GM12864 (cell line): Measurements from ENCODE around the gene PTK6.

Source experiments
- DNase-seq: peaks from one replicate; pipeline ENCODE4 v3.0.0-alpha.2; 2011; ENCODE audit warnings: low read depth
- H3K4me3 ChIP-seq: 2 replicates; pipeline ENCODE4 v1.5.1; 2011; ENCODE audit warnings: mild to moderate bottlenecking, low read depth, low read length, control low read depth
- TF ChIP-seq, protein P1 (sequence below): IDR thresholded peaks from 2 replicates; pipeline ENCODE4 v1.5.1; 2011; ENCODE audit warnings: low read depth, mild to moderate bottlenecking, moderate library complexity, low read length, control low read depth, inconsistent platforms; ENCODE audit errors: missing control alignments

The PTK6 gene

DNA sequence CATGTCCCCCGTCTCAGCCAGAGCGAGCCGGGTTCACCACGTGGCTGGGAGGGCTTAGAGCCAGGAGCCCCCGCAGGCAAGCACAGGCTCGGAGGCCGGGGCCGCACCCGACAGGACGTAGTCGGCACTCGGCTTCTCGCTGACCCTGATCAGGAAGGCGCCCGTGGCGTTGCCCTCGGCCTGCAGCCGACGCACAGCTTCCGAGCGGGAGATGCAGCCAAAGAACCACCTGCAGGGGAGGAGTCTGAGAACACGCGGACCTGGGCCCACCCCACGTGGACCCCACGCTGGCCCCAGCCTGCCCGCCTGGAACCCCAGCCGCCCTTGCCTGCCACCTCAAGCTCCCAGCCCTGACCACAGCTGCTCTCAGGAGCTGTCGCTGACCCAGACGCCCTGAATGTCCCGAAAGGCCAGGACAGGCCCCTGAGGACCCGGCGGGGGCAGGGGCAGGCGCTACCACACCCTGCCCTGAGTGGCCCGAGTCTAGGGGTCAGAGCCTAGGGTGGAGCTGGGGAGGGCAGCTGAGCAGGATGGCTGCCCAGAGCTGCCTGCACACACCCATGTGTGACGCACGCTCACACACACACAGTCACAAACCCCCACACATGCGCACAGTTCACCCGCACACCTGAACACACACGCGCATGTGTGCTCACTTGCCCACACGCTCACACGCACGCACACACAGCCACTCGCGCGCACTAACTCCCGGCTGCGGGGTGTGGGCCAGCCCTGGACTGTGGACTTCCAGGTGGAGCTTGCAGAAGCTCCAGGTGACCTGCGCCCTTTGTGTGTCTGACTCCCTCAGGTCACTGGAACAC lies 2.1 kb downstream of the PTK6 start:
- H3K4me3 ChIP-seq: no peak overlapping the region
- DNase-seq: no peak
- TF ChIP-seq, protein P1, sequence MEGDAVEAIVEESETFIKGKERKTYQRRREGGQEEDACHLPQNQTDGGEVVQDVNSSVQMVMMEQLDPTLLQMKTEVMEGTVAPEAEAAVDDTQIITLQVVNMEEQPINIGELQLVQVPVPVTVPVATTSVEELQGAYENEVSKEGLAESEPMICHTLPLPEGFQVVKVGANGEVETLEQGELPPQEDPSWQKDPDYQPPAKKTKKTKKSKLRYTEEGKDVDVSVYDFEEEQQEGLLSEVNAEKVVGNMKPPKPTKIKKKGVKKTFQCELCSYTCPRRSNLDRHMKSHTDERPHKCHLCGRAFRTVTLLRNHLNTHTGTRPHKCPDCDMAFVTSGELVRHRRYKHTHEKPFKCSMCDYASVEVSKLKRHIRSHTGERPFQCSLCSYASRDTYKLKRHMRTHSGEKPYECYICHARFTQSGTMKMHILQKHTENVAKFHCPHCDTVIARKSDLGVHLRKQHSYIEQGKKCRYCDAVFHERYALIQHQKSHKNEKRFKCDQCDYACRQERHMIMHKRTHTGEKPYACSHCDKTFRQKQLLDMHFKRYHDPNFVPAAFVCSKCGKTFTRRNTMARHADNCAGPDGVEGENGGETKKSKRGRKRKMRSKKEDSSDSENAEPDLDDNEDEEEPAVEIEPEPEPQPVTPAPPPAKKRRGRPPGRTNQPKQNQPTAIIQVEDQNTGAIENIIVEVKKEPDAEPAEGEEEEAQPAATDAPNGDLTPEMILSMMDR: no peak

DNA sequence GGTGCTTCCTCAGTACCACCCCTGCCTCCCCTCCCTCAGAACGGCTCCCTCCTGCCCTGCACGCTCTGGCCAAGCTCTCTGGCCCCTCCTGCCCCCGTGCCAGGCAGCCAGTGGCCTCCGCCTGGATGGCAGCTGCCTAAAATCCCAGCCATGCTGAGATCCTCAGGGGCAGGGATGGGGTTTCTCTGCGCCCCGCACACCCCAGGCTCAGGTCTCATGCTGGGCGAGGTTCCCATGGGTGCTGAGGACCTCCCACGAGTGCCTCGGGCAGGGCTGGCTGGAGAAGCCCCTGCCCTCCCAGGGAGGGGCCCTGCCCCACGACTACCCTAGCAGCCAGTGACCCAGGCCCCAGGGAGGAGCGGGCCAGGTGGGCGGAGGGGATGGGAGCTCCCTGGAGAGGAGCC lies 2.7 kb downstream of the PTK6 start:
- TF ChIP-seq, protein P1: no peak
- H3K4me3 ChIP-seq: no peak overlapping the region
- DNase-seq: no peak

DNA sequence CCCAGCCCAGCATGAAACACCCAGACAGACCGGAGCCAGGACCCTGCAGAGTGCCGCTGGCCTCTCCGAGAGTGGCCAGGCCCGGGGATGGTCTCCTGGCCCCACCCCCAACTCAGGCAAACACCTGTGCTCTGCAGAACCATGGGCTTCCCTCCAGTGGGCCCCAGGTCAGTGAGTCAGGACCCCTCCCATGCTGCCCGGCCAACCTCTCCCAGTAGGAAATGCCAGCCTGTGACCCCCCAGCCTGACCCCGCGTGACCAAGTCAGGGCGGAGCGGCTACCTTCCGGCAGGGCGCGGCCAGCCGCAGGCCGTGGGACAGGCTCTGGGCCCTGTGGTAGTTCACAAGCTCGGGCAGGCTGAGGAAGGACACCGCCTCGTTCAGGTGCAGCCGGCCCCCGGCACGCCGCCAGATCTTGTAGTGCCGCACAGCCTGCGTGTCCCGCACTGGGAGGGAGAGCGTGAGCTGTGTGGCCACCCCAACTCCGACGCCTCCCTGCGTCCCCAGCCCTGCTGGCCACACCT lies 3.2 kb downstream of the PTK6 start:
- TF ChIP-seq, protein P1: no peak
- H3K4me3 ChIP-seq: no peak overlapping the region

DNA sequence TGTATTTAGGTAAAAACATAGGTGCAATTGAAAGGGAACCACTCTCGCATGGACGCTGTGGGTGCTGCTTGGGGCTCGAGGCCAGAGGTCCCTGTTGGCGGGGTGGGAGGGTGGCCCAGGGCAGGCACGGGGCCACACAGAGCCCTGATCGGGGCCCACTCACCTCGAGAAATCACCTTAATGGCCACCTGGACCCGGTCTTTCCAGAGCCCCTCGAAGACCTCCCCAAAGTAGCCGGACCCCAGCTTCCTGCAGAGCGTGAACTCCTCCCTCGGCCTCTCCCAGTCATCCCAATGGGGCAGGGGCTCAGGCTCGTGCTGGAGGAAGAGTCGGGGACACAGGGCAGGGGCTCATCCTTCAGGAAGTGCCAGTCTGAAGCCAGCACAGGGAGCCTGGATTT lies 3.8 kb downstream of the PTK6 start:
- no peak for DNase-seq
- no peak overlapping the region for H3K4me3 ChIP-seq
- TF ChIP-seq, protein P1: no peak

More for the DNA sequence above, 3.2 kb downstream of the PTK6 start:
- no peak for DNase-seq

DNA sequence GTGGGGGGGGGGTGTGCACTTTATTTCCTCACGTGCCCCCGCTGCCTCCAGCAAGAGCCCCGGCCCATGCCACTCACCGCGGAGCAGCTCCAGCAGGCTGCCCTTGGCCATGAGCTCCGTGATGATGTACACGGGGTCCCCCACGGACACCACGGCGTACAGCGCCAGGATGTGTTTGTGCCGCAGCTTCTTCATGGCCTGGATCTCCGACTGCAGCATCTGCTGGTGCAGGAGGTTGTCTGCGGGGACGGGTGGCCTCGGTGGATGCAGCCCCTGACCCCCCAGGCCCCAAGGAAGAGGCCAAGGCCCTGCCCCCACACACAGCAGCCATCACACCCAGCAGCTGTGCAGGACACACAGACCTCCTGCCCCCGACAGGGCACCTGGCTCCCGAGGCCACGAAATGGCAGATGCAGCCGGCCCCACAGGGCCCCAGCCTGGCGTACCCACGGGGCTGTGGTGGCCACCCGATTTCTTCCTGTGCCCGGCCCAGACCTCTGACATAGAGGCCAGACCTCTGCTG lies 4.7 kb downstream of the PTK6 start:
- no peak for DNase-seq
- H3K4me3 ChIP-seq: no peak overlapping the region
- TF ChIP-seq, protein P1: no peak

DNA sequence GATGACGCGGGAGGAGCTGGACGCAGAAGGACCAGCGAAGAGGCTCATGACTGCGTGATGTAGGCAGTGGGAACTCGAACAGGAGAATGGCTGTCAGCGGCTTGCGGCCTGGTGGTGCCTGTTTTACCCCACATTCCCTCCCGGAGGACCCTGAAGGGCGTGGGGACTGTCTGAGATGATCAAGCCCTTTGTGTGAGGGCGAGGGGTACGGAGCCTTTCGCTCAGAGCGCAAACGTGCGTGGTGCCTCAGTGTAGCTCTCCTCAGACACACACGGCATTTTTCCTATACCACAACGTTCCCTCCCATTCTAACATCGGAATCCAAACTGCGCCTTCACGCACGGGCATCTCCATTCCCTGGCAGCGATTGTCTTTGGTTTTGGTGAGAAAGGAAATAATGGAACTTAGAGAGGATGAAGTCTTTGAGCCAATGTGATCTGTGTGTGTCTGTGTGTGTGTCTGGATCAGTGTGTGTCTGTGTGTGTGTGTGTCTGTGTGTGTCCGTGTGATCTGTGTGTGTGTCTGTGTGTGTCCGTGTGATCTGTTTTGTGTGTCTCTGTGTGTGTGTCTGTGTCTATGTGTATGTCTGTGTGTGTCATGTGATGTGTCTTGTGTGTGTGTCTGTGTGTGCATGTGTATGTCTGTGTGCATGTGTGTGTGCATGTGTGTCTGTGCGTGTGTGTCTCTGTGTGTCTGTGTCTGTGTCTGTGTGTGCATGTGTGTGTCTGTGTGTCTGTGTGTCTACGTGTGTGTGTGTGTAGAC lies 5.3 kb downstream of the PTK6 start:
- no peak overlapping the region for H3K4me3 ChIP-seq
- no peak for DNase-seq
- TF ChIP-seq, protein P1: no peak
